PC-9 (cell line): ENCODE measurements around the gene DAB1. TPM values are rescaled to one million over a fixed set of nuclear protein-coding genes. Genes with fewer than 3 reads are reported as not detected.

Source experiments
- BruUV-seq: library from RNA; stranded (reverse); fragments of 400-500 nt; replicated peaks from 2 replicates; lab custom pipeline; 2021; lab: Mats Ljungman, UMichigan
- CTCF ChIA-PET: fragments of 300-600 bp; sonication (Branson Sonifier 250); formaldehyde crosslinking; loops from one replicate; lab custom pipeline; 2022; ENCODE audit warnings: antibody characterized with exemption; lab: Charles Lee
- POLR2A ChIA-PET: fragments of 300-600 bp; sonication (Branson Sonifier 250); formaldehyde crosslinking; loops from one replicate; lab custom pipeline; 2022; ENCODE audit warnings: antibody characterized with exemption; ENCODE audit not compliant: unreplicated experiment; lab: Charles Lee
- DNase-seq, 2 experiments: peaks; one replicate each; pipeline versions ENCODE4 v3.0.0 to v3.0.0-alpha.2; 2015 to 2022; ENCODE audit warnings: mixed read lengths in 1 of 2
- H2AFZ ChIP-seq: fragments of 200-600 bp; sonication (generic); 2 replicates; pipeline ENCODE4 v1.8.1; 2017; ENCODE audit warnings: antibody characterized with exemption
- H3F3A ChIP-seq: fragments of 200-600 bp; sonication (generic); 2 replicates; pipeline ENCODE4 v1.8.1; 2017; ENCODE audit warnings: antibody characterized with exemption, mild to moderate bottlenecking, low read depth; ENCODE audit not compliant: insufficient read depth
- H3K27ac ChIP-seq: fragments of 200-600 bp; sonication (generic); 2 replicates; pipeline ENCODE4 v1.6.1; 2016; ENCODE audit warnings: mixed run types
- H3K27me3 ChIP-seq: fragments of 200-600 bp; sonication (generic); 2 replicates; pipeline ENCODE4 v1.6.1; 2016; ENCODE audit warnings: low read depth, mixed run types; ENCODE audit not compliant: insufficient read depth
- H3K36me3 ChIP-seq: fragments of 200-600 bp; sonication (generic); 2 replicates; pipeline ENCODE4 v1.6.1; 2016; ENCODE audit warnings: low read depth, mixed run types
- H3K4me1 ChIP-seq: fragments of 200-600 bp; sonication (generic); replicated peaks from 2 replicates; pipeline ENCODE4 v1.6.1; 2016; ENCODE audit warnings: mixed run types; ENCODE audit not compliant: insufficient read depth
- H3K4me2 ChIP-seq: fragments of 200-600 bp; sonication (generic); 2 replicates; pipeline ENCODE4 v1.6.1; 2017; ENCODE audit warnings: mixed run types
- H3K4me3 ChIP-seq: fragments of 200-600 bp; sonication (generic); 2 replicates; pipeline ENCODE4 v1.6.1; 2016; ENCODE audit warnings: mixed run types
- H3K79me2 ChIP-seq: fragments of 200-600 bp; sonication (generic); 2 replicates; pipeline ENCODE4 v1.6.1; 2017; ENCODE audit warnings: low read depth, mixed run types
- H3K9me2 ChIP-seq: fragments of 200-600 bp; sonication (generic); 2 replicates; pipeline ENCODE4 v1.8.1; 2017; ENCODE audit warnings: mild to moderate bottlenecking; ENCODE audit not compliant: insufficient read depth
- H3K9me3 ChIP-seq: fragments of 200-600 bp; sonication (generic); 2 replicates; pipeline ENCODE4 v1.8.1; 2016; ENCODE audit warnings: low read depth; ENCODE audit not compliant: insufficient read depth
- H4K20me1 ChIP-seq: fragments of 200-600 bp; sonication (generic); 2 replicates; pipeline ENCODE4 v1.8.1; 2017; ENCODE audit not compliant: insufficient read depth
- EZH2 ChIP-seq: fragments of 200-600 bp; sonication (generic); IDR thresholded peaks from 2 replicates; pipeline ENCODE4 v1.8.0; 2017; ENCODE audit warnings: antibody characterized with exemption, low read depth
- intact Hi-C: fragments of 100-400 bp; cut with micrococcal nuclease; formaldehyde crosslinking; loops from one replicate; pipeline ENCODE4 v1.10.0; 2022; ENCODE audit not compliant: unreplicated experiment
- total RNA-seq: library from RNA; stranded (reverse); gene quantifications from 2 replicates; pipeline ENCODE4 v1.2.3, GENCODE V29; 2021
- TF ChIP-seq, protein P1 (sequence below): fragments of 200-600 bp; sonication (generic); conservative IDR thresholded peaks from 2 replicates; pipeline ENCODE4 v1.6.1; 2017; ENCODE audit warnings: mixed run types, antibody characterized with exemption, mild to moderate bottlenecking, moderate library complexity

Gene DAB1
- total RNA-seq, 1 experiment from 2014 or later, result not detected

DNA sequence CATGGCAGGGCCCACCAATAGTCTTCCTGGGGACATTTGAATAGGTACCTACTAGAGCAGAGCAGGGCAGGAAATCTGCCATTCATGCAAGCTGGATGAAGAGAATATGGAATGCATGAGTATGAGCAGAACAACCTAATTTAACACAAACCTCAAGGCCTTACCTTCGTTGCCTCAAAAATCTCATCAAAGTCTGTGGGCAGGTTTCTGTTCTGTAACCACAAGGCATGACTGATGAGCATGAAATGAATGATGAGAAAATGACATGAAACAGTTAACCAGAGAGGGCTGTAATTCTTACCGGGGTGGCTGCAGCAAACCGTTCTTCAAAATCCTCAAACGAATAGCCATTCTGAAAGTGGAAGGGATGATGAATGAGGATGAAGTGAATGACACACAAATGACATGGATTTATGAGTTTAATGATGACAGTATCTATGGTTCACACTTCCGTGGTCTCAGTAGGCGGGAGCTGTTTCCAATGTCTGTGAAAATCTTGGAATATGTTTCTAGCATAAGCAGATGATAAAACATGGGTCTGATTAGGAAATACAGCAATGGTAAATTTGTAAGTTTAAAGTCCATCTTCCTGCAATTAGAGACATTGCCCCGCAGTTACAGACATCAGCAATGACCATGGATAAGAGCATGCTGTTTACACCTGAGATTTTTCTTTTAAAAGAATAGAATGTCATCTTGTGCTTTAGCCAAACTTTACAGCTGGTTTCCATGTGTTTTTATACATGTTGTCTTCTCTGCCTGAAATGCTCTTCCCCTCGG, 390.4 kb downstream of the DAB1 start:
- TF ChIP-seq, protein P1, sequence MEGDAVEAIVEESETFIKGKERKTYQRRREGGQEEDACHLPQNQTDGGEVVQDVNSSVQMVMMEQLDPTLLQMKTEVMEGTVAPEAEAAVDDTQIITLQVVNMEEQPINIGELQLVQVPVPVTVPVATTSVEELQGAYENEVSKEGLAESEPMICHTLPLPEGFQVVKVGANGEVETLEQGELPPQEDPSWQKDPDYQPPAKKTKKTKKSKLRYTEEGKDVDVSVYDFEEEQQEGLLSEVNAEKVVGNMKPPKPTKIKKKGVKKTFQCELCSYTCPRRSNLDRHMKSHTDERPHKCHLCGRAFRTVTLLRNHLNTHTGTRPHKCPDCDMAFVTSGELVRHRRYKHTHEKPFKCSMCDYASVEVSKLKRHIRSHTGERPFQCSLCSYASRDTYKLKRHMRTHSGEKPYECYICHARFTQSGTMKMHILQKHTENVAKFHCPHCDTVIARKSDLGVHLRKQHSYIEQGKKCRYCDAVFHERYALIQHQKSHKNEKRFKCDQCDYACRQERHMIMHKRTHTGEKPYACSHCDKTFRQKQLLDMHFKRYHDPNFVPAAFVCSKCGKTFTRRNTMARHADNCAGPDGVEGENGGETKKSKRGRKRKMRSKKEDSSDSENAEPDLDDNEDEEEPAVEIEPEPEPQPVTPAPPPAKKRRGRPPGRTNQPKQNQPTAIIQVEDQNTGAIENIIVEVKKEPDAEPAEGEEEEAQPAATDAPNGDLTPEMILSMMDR, result no peak
- no peak for TF ChIP-seq EZH2
- no peak for DNase-seq
- H4K20me1 ChIP-seq, result no peaks in the 10 kb centered on the region
- no peak overlapping the region for H3K27ac ChIP-seq
- no peaks in the 10 kb centered on the region for H3K79me2 ChIP-seq
- H3K4me2 ChIP-seq, result no peak overlapping the region
- H3K27me3 ChIP-seq, result peaks cover 20% of the 10 kb centered on the region
- CTCF ChIA-PET, result no interaction called here
- intact Hi-C loops, result no loop called here
- no peak overlapping the region for H2AFZ ChIP-seq
- H3K9me3 ChIP-seq, result no peaks in the 10 kb centered on the region
- H3K36me3 ChIP-seq, result no peaks in the 10 kb centered on the region
- H3K4me1 ChIP-seq, result no peaks in the 10 kb centered on the region
- no peaks in the 10 kb centered on the region for H3F3A ChIP-seq
- POLR2A ChIA-PET, result no interaction called here
- H3K9me2 ChIP-seq, result no peaks in the 10 kb centered on the region
- BruUV-seq, result no TSS peak
- no peak overlapping the region for H3K4me3 ChIP-seq

DNA sequence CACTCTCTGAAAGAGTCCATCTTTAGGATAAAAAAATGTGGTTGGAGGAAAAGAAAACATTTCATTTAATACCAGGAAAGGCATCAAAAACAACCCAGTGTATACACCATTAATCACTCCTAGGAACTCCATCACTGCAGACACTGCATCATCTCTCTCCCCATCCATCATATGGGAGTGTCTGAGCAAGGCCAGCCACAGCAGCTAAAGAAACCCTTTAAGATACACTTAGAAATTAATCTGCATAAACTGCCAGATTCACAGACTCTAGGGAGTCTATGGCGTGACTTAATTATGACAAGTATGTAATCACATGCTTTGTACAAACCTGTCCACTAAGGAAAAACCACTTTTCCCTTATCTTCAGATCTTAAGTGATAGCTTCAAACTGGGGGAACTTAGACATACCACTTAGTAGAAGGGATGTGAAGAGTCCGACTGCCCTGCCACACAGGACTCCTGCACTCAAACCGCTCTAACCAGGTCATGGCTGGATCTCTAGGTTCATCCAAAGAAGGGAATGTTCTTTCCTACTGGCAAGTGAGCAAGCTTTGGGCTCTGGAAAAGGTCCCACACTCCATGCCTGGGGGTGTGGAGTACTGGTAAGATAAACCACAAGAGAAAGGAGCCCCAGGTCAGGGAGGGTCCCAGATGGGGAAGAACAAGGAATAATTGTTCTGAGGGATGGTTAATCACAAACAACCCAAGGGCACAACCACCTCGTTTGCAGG, 397.1 kb downstream of the DAB1 start:
- no peaks in the 10 kb centered on the region for H3K9me3 ChIP-seq
- H3K4me3 ChIP-seq, result no peak overlapping the region
- H3K79me2 ChIP-seq, result no peaks in the 10 kb centered on the region
- no TSS peak for BruUV-seq
- no peak overlapping the region for H3K27ac ChIP-seq
- peaks cover 14% of the 10 kb centered on the region; the same call in 1 of the 2 replicates for H3K27me3 ChIP-seq
- H4K20me1 ChIP-seq, result no peaks in the 10 kb centered on the region
- POLR2A ChIA-PET, result no interaction called here
- CTCF ChIA-PET, result no interaction called here
- H2AFZ ChIP-seq, result no peak overlapping the region
- no peaks in the 10 kb centered on the region for H3K4me1 ChIP-seq
- DNase-seq, result no peak
- no peaks in the 10 kb centered on the region for H3K36me3 ChIP-seq
- H3K9me2 ChIP-seq, result no peaks in the 10 kb centered on the region
- TF ChIP-seq, protein P1, result no peak
- no peak for TF ChIP-seq EZH2
- H3K4me2 ChIP-seq, result no peak overlapping the region
- intact Hi-C loops, result no loop called here
- no peaks in the 10 kb centered on the region for H3F3A ChIP-seq

DNA sequence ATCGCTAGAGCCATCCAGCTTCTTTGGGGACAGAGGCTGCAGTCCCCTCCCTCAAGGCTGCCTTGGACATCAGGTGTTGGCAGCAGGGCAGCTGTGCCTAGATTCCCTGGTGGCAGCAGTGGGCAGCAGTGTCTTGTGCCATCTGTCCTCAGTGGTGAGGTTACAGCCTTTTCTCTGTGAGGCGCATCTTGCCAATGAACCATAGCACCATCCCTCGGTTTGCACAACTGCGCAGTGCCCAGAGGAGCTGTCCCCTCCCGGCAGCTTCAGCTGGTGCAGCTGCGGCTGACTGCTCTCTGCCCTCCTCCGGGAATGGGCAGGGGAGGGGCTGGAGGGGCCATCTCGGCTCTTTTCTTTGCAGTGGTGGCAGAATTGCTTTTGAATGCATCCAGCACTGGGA, 399.0 kb downstream of the DAB1 start:
- no peak overlapping the region for H2AFZ ChIP-seq
- no peaks in the 10 kb centered on the region for H3K9me3 ChIP-seq
- TF ChIP-seq, protein P1, result no peak
- TF ChIP-seq EZH2, result no peak
- H3K27ac ChIP-seq, result no peak overlapping the region
- ChIA-PET POLR2A (no interaction called here), CTCF (no interaction called here)
- intact Hi-C loops, result no loop called here
- H3K27me3 ChIP-seq, result peaks cover 14% of the 10 kb centered on the region; the same call in 1 of the 2 replicates
- H3K79me2 ChIP-seq, result no peaks in the 10 kb centered on the region
- H3K4me3 ChIP-seq, result no peak overlapping the region
- no peaks in the 10 kb centered on the region for H3K4me1 ChIP-seq
- no peak for DNase-seq
- no peaks in the 10 kb centered on the region for H3F3A ChIP-seq
- H3K4me2 ChIP-seq, result no peak overlapping the region
- no peaks in the 10 kb centered on the region for H3K36me3 ChIP-seq
- no TSS peak for BruUV-seq
- H4K20me1 ChIP-seq, result no peaks in the 10 kb centered on the region
- no peaks in the 10 kb centered on the region for H3K9me2 ChIP-seq
